Measurements from ENCODE around the gene DMC1. TPM values are rescaled to one million over a fixed set of nuclear protein-coding genes. Genes with fewer than 3 reads are reported as not detected.

Gene DMC1
- total RNA-seq, 1 donor from 2014 or later = 1.5 TPM

DNA sequence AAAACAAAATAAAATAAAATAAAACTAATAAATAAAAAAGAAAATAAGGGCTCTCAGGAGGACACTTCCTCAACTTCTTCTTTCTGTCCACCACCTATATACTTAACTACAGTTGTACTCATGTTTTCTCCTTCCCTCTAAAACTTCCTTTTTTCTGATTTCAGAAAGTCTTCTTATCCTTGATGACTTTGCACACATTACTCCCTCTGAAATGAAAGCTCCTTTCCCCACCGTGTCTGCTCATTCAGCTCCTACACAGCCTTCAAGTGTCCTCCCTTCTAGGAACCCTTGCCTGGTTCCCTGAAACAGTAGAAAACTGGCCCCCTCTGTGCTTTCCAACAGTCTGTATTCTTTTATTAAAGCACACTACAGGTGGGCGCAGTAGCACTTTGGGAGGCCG, 45.6 kb downstream of the DMC1 start:
- H3K36me3 ChIP-seq (ENCODE audit: control insufficient read depth, insufficient read depth, low read length) = no peaks in the 10 kb centered on the region
- no peak overlapping the region for H3K4me3 ChIP-seq (ENCODE audit: low read depth, low read length)
- TF ChIP-seq, protein P1, sequence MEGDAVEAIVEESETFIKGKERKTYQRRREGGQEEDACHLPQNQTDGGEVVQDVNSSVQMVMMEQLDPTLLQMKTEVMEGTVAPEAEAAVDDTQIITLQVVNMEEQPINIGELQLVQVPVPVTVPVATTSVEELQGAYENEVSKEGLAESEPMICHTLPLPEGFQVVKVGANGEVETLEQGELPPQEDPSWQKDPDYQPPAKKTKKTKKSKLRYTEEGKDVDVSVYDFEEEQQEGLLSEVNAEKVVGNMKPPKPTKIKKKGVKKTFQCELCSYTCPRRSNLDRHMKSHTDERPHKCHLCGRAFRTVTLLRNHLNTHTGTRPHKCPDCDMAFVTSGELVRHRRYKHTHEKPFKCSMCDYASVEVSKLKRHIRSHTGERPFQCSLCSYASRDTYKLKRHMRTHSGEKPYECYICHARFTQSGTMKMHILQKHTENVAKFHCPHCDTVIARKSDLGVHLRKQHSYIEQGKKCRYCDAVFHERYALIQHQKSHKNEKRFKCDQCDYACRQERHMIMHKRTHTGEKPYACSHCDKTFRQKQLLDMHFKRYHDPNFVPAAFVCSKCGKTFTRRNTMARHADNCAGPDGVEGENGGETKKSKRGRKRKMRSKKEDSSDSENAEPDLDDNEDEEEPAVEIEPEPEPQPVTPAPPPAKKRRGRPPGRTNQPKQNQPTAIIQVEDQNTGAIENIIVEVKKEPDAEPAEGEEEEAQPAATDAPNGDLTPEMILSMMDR (IDR thresholded peaks at IDR 0.05; ENCODE audit: insufficient read depth, low read length, poor library complexity, severe bottlenecking) = no peak
- no peaks in the 10 kb centered on the region for H3K27me3 ChIP-seq (ENCODE audit: control insufficient read depth, insufficient read depth, low read length)
- no peak for DNase-seq (ENCODE audit: low read depth)

DNA sequence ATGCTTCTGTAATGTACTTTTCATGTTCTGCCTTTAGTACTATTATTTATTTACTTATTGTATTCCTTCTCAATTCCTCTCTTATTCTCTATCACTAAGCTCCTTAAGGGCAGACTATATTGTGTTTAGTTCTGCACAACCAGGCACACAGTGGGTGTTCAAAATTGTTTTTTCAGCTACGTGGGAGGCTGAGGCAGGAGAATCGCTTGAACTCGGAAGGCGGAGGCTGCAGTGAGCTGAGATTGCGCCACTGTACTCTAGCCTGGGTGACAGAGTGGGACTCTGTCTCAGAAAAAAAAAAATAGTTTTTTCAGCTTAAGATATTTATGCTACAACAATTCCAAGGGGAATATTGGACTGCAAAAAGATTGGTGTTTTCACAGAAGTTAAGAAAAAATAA, 46.5 kb downstream of the DMC1 start:
- H3K4me3 ChIP-seq (ENCODE audit: low read depth, low read length) = no peak overlapping the region
- H3K36me3 ChIP-seq (ENCODE audit: control insufficient read depth, insufficient read depth, low read length) = no peaks in the 10 kb centered on the region
- no peak for DNase-seq (ENCODE audit: low read depth)
- H3K27me3 ChIP-seq (ENCODE audit: control insufficient read depth, insufficient read depth, low read length) = no peaks in the 10 kb centered on the region
- TF ChIP-seq, protein P1 (IDR thresholded peaks at IDR 0.05; ENCODE audit: insufficient read depth, low read length, poor library complexity, severe bottlenecking) = no peak

DNA sequence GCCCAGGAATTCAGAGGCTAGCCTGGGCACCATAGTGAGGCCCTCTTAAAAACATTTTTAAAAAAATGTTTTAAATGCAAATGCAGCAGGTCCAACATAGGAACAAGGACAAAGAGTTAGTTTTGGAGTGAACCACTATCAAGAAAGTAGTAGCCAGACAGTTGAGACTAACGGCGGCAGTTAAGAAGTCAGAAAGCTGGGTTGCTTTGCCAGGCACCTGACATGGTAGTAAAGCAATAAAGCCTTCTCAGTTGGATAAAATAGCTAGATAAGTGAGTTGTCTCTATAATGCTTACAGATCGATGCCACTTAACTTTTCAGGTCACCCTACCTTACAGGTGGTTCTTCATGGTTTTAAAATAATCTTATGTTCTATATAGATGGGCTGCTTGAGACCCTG, 47.0 kb downstream of the DMC1 start:
- Histone ChIP-seq H3K27me3 (ENCODE audit: control insufficient read depth, insufficient read depth, low read length) (no peaks in the 10 kb centered on the region), H3K36me3 (ENCODE audit: control insufficient read depth, insufficient read depth, low read length) (no peaks in the 10 kb centered on the region), H3K4me3 (ENCODE audit: low read depth, low read length) (no peak overlapping the region)
- DNase-seq (ENCODE audit: low read depth) = no peak
- TF ChIP-seq, protein P1 (IDR thresholded peaks at IDR 0.05; ENCODE audit: insufficient read depth, low read length, poor library complexity, severe bottlenecking) = no peak

DNA sequence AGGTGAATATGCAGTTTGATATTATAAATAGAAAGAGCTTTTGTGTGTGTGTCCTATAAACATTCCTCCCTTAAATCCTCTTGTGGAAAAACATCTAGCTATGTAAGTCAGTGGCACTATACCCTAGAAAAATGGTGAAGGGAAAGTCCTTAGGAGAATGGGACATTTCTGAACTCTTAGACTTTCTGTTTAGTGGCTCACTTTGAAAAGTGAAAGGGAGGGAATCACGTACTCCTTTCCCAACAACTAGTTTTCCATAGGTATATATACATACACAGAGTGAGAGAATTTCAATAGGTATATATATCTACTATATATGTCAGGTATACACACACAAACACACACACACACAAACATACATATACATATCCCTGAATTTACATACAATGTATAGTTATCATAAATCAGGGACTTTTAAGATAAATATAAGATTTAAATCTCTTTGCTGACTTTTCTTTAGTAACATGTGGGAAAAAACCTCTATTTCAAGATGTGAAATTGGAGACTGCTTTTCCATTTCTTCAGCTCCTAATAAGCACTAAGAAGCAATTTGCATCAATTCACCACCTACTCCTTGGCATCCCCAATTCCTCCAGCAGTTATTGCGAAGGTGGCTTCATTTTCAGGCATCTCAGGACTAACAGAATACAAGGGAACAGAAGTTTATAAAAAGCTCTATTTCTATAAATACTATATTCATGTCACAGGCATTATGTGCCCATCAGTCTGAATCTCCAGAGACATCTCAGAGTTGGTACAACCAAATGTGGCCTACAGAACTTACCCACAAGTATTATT, 50.3 kb downstream of the DMC1 start:
- TF ChIP-seq, protein P1 (IDR thresholded peaks at IDR 0.05; ENCODE audit: insufficient read depth, low read length, poor library complexity, severe bottlenecking) = no peak
- H3K27me3 ChIP-seq (ENCODE audit: control insufficient read depth, insufficient read depth, low read length) = no peaks in the 10 kb centered on the region

DNA sequence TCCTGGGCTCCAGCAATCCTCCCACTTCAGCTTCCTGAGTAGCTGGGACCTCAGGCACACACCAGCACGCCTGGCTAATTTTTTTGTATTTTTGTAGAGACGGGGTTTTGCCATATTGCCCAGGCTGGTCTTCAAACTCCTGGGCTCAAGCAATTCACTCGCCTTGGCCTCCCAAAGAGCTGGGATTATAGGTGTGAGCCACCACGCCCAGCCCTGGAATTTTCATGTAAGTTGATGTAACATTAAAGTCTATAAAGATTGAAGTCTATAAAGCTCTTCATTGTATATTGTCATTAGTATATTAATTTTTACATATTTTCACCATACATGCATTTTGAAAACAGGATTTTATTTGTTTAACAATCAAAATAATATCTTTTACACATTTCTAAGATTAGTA, 51.4 kb downstream of the DMC1 start:
- Histone ChIP-seq H3K4me3 (ENCODE audit: low read depth, low read length) (no peak overlapping the region), H3K27me3 (ENCODE audit: control insufficient read depth, insufficient read depth, low read length) (no peaks in the 10 kb centered on the region), H3K36me3 (ENCODE audit: control insufficient read depth, insufficient read depth, low read length) (no peaks in the 10 kb centered on the region)
- no peak for DNase-seq (ENCODE audit: low read depth)
- TF ChIP-seq, protein P1 (IDR thresholded peaks at IDR 0.05; ENCODE audit: insufficient read depth, low read length, poor library complexity, severe bottlenecking) = no peak

More for the DNA sequence above, 50.3 kb downstream of the DMC1 start:
- no peaks in the 10 kb centered on the region for H3K36me3 ChIP-seq (ENCODE audit: control insufficient read depth, insufficient read depth, low read length)
- DNase-seq (ENCODE audit: low read depth) = no peak
- no peak overlapping the region for H3K4me3 ChIP-seq (ENCODE audit: low read depth, low read length)

DNA sequence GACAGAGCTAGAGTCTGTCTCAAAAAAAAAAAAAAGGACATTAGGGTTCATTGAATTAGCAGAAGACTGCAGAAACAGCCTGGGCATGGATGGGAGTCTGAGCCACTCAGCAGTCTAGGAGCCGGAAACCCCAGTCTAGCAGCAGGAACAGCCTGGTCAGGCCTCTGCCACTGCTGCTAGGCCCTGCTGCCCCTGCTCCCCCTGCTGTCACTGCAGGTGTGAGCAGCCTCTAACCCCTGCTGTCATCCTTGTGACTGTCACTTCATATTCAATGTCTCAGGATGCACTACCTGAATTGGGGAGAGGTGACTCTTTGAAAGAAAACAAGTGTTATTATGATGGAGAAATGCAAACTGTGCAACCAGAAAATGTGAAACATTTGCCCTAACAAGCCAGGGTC, 56.9 kb downstream of the DMC1 start:
- H3K36me3 ChIP-seq (ENCODE audit: control insufficient read depth, insufficient read depth, low read length) = no peaks in the 10 kb centered on the region
- no peak overlapping the region for H3K4me3 ChIP-seq (ENCODE audit: low read depth, low read length)
- H3K27me3 ChIP-seq (ENCODE audit: control insufficient read depth, insufficient read depth, low read length) = no peaks in the 10 kb centered on the region
- DNase-seq (ENCODE audit: low read depth) = no peak
- TF ChIP-seq, protein P1 (IDR thresholded peaks at IDR 0.05; ENCODE audit: insufficient read depth, low read length, poor library complexity, severe bottlenecking) = no peak
